Non-pigmented ciliary epithelial cell (primary cell): Measurements from ENCODE around the gene DPP7.

Experiments used
- DNase-seq: peaks from one replicate; pipeline ENCODE4 v3.0.0-alpha.2; 2010; ENCODE audit warnings: low read depth

The DPP7 gene

DNA sequence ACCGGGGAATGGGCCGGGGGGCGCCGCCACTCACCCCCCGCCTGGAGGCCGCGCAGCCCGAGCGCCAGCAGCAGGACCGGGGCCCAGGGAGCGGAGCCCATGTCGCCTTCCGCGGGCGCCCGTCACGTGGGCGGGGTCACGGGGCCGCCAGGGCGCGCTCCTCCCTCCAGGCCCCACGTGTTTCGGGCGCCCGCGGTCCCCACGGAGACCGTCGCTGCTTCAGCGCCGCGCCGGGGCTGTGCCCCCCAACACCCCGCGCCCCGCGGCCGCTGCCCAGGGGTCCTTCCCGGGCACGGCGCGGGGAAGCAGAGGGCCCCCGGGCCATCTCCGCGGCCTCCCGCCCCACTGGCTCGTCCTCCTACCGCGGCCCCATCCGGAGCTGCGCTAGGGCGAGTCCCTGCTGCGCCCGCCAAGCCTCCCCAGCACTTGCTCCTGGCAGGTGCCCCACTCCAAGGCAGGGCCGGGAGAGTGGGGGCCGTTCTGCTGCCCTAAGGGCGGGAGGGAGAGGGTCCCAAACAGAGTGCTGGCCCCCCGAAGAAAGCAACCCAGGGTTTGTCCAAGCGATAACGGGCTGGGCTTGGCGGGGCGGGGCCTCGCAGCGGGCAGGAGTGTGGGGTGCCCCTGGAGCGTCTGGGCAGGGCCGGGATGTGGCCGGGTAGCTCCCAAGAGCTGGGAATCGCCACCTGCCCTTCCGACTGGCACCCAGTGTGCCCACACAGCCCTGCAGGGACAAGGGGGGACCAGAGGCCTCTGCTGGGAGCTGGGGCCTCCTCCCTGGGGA, at the start of gene DPP7:
Gene DPP7 (minus strand): TSS at position 121 of the 781 bp plus-strand sequence. CDS start 20 bp downstream, at position 101.
- DNase-seq: no peak

DNA sequence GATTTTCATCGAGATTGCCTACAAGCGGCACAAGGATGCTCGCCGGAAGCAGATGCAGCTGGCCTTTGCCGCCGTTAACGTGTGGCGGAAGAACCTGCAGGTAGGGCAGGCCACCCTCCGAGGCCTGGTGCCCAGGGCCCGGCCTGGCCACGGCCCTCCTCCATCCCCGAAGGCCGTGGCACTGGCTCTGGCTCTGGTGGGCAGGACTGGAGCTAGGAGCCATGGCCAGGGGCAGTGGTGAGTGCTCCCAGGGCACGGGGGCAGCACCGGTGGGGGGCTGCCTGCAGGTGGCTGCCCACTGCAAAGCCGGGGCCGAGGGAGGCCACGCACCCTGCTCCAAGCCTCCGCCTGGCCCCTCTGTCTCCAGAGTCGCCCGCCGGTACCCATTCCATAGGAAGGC, 49.3 kb upstream of the DPP7 start:
- DNase-seq: no peak

DNA sequence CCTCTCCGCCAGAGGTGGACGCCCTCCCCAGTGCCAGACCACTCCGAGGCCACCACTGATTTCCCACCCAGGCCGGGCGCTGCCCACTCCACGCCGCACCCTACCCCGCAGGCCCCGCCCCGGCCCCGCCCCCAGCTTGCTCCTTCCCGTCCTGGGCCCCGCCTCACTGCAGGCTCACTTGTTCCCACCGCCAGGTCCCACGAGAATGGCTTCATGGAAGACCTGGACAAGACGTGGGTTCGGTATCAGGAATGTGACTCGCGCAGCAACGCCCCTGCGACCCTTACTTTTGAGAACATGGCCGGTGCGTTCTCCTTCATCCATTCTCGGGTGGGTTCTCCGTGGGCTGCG, 48.8 kb upstream of the DPP7 start:
- no peak for DNase-seq

DNA sequence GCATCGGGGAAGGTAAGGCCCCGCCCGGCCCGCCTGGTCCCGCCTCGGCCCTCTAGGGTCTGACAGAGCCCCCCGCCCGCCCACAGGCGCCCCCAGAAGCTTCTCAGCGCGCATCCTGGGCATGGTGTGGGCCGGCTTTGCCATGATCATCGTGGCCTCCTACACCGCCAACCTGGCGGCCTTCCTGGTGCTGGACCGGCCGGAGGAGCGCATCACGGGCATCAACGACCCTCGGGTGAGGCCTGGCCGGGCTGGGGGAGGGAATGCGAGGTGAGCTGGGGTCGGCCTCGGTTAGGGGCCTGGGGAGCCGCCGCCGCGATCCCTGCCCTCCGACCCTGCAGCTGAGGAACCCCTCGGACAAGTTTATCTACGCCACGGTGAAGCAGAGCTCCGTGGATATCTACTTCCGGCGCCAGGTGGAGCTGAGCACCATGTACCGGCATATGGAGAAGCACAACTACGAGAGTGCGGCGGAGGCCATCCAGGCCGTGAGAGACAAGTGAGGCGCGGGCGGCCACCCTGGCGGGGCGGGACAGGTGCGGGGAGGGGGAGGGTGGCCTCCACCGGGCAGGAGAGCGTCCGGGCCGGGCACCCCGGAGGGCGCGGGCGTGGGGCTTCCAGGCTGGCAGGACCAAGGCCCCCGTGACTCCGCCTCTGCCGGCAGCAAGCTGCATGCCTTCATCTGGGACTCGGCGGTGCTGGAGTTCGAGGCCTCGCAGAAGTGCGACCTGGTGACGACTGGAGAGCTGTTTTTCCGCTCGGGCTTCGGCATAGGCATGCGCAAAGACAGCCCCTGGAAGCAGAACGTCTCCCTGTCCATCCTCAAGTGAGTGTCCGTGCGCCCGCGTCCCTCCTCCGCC, 48.2 kb upstream of the DPP7 start:
- DNase-seq: no peak

DNA sequence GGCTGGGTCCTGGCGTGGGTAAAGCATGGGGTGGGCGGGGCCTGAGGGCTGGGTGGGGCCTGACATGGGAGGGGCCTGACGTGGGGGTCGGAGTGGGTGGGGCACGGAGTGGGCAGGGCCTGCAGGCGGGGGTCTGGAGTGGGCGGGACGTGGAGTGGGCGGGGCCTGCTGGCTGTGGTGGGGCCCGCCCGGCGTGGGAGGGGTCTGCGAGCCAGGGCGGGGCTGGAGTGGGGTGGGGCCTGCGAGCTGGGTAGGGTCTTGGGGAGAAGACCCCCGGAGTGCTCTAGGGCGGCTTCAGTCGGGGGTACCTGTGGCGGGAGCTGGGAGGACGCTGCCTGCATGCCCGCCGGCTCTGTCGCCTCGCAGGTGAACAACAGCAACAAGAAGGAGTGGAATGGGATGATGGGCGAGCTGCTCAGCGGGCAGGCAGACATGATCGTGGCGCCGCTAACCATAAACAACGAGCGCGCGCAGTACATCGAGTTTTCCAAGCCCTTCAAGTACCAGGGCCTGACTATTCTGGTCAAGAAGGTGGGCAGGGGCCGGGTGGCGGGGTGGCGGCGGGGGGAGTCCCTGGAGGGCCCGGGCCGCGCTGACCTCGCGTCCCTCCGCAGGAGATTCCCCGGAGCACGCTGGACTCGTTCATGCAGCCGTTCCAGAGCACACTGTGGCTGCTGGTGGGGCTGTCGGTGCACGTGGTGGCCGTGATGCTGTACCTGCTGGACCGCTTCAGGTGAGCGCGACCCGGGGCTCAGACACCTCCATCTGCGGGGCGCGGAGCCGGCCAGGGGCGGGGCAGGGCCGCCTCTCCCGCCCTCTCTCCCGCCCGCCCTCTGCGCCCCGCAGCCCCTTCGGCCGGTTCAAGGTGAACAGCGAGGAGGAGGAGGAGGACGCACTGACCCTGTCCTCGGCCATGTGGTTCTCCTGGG, 47.3 kb upstream of the DPP7 start:
- DNase-seq: no peak

DNA sequence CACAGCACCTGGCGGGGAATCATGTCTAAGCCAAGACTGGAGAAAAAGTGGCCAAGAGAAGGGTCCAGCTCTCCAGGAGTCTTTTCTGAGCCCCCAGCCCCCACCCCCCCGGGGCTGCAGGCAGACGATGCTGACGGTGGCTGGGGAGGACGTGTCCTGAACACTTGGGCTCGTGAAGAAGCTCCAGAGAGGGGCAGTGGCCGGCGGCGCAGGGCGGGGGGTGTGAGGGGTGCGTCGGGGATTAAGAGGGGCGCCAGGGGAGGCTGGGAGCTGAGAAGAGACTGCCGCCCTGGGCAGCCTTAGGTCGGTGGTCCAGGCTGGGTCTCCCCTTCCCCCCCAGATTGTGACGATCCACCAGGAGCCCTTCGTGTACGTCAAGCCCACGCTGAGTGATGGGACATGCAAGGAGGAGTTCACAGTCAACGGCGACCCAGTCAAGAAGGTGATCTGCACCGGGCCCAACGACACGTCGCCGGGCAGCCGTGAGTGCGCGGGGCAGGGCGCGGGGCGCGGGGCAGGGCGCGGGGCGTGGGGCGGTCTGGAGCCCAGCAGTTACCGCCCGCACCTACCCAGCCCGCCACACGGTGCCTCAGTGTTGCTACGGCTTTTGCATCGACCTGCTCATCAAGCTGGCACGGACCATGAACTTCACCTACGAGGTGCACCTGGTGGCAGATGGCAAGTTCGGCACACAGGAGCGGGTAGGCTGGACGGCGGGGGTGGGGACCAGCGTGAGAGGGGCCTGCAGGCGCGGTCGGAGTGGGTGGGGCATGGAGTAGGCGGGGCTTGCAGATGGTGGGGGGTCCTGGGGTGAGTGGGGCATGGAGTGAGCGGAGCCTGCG, 46.4 kb upstream of the DPP7 start:
- DNase-seq: no peak

DNA sequence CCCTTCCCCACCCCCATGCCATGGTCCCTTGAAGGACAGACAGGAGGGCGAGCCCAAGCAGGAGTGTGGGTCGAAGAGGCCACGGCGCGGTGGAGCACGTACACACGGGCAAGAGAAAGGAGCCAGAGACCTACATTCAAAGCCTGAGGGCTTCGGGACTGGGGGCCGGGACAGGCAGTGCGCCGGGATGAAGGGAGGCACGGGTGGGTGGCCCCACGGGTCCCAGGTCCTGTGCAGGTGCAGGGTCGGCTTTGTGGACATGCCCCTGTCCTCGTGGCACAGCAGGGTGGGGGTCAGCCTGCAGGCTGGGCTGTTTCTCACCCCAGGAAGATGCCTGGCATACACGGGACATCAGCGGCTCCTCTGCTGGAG, 45.5 kb upstream of the DPP7 start:
- no peak for DNase-seq

DNA sequence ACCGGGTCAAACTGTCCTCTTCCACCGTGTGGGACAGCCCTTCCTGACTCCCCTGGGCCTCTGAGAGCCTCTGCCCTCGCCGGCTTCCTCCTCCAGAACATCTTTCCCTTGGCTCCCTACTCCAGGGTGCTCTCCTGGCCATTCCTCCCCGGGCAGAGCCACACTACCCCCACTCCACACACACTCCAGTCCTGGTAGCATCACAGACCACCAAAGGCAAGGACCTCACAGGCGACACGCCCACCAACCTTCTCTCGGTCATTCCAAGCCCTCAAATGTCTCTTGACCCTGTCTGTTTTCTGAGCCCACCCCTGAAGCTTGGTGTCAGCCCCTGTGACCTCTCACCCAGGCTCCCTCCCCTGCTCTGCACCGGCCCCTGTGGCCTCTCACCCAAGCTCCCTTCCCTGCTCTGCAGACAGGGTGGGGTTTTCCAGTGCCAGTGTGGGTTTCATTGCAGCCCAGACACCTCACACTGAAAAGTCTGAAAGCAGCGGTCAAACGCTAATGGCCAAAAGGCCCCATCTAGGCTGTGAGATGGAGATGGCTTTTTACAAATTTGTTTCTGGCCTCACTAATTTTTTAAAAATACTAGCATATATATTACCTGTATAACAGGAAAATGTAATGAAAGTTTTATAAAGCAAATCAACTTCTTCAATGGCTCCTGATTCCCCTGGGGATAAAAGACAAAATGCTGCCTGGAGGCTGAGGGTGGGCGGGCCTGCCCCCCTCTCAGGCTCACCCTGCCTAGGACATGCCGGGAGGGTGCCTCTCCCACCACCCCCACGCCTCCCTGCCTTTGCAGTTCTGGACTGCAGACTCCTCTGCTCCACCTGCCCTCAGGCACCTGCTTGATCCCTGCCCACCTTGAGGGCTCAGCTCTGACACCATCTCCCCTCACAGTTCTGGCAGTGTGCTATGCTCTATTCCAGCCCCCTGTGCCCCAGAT, 44.8 kb upstream of the DPP7 start:
- DNase-seq: no peak

DNA sequence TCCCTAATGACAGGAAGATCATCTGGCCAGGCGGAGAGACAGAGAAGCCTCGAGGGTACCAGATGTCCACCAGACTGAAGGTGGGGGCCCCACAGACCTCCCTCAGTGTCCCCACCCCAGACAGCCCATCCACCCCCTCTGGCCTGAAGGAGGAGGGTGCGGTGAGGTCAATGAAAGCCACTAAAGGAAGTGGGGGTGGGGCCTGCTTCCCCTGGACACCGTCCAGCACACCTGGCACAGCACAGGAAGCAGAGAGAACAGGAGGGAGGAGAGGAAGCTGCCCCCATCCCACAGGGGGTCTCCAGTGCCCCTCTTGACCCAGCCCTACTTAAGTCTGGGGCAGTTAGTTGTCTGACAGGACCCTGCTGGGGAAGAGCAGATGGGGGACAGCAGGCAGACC, 44.1 kb upstream of the DPP7 start:
- no peak for DNase-seq

DNA sequence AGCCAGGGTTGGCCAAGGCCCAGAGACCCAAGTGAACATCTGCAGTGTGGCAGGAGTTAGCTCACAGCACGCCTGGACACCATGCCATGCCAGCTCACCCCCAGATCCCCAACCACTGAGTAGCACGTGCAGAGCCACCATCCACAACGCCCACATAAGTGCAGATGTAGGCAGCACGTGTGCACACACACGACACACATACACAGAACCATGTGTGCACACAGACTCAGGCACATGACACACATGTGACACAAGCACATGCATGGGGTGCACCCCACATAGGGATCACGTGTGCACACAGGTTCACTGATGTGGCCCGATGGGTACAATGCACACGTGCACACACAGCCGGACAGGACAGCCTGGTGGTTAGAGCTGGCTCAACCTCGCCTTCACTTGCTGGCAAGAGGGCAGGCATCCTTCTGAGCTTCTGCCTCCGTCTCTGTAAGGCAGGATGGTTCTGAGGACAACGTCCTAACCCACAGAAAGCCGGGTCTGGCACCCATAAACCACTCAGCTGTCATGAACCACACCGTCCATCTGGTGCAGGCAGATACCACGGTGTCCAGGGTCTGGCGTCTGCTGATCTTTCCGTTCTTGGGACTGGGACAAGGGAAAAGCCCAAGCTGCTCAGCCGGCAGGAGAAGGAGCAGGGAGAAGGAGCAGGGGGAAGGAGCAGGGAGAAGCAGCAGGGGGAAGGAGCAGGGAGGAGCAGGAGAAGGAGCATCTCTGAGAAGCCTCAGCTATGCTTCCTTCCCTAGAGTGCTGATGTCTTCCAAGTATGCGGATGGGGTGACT, 43.3 kb upstream of the DPP7 start:
- no peak for DNase-seq

DNA sequence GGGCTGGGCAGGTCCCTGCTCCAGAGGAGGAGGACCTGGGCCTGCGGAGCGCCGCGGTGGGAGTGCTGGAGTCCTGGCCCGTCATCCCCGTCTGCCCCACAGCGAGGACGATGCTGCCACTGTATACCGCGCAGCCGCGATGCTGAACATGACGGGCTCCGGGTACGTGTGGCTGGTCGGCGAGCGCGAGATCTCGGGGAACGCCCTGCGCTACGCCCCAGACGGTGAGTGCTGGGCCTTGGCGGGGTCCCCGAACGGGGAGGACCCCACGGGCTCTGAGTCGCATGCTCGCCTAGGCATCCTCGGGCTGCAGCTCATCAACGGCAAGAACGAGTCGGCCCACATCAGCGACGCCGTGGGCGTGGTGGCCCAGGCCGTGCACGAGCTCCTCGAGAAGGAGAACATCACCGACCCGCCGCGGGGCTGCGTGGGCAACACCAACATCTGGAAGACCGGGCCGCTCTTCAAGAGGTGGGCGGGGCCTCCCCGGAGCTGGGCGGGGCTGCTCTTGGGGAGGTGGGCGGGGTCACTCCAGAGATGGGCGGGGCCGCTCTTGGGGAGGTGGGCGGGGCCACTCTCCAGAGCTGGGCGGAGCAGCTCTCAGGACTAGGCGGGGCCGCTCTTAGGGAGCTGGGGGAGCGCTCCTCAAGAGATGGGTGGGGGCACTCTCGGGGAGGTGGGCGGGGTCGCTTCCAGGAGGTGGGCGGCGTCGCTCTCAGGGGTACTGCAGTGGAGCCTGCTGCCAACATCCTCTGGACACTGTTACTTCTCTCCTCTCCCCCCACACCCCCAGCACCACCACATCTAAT, 42.2 kb upstream of the DPP7 start:
- no peak for DNase-seq

DNA sequence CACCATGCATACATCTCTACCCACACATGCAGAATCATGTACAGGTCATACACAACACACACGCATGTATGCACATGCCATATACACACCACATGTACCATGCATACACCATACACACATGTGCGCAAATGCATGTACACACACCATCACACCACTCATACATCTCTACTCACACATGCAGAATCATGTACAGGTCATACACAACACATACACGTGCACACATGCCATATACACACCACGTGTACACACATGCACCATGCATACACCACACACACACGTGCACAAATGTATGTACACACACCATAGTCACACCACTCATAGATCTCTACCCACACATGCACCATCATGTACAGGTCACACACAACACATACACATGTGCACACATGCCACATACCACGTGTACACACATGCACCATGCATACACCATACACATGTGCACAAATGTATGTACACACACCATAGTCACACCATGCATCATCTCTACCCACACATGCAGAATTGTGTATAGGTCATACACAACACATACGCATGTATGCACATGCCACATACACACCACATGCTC, 38.4 kb upstream of the DPP7 start:
- DNase-seq: no peak

DNA sequence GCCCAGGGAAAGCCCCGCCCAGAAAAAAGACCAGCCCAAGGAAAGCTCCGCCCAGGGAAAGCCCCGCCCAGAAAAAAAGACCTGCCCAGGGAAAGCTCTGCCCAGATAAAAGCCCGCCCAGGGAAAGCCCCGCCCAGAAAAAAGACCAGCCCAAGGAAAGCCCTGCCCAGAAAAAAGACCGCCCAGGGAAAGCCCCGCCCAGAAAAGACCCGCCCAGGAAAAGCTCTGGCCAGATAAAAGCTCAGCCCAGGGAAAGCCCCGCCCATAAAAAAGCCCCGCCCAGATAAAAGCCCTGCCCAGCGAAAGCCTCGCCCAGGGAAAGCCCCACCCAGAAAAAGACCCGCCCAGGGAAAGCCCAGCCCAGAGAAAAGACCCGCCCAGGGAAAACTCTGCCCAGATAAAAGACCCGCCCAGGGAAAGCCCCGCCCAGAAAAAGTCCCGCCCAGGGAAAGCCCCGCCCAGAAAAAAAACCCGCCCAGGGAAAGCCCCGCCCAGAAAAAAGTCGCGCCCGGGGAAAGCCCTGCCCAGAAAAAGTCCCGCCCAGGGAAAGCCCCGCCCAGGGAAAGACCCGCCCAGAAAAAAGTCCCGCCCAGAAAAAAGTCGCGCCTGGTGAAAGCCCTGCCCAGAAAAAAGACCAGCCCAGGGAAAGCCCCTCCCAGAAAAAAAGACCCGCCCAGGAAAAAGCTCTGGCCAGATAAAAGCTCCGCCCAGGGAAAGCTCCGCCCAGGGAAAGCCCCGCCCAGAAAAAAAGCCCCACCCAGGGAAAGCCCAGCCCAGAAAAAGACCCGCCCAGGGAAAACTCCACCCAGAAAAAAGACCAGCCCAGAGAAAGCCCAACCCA, 36.3 kb upstream of the DPP7 start:
- DNase-seq: no peak

DNA sequence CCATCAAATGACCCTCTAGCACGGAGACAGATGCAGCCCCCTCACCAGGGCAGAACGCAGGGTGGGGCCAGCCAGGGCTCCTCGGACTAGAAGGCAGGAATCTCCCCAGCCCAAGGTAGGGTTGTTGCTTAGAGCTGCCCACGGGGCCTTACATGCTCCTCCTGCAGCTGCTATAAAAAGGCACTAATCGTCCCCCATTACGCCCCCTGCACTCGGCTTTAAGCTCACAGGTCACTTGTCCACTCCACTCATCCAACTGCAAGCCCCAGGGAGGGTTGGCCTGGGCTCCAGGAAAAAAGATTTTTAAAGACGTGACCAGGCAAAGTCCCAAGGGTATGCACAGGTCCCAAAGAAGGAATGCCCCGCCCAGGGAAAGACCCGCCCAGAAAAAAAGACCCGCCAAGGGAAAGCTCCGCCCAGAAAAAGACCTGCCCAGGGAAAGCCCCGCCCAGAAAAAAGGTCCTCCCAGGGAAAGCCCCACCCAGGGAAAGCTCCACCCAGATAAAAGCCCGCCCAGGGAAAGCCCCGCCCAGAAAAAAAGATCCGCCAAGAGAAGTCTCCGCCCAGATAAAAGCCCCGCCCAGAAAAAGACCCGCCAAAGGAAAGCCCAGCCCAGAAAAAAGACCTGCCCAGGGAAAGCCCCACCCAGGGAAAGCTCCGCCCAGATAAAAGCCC, 35.5 kb upstream of the DPP7 start:
- no peak for DNase-seq

DNA sequence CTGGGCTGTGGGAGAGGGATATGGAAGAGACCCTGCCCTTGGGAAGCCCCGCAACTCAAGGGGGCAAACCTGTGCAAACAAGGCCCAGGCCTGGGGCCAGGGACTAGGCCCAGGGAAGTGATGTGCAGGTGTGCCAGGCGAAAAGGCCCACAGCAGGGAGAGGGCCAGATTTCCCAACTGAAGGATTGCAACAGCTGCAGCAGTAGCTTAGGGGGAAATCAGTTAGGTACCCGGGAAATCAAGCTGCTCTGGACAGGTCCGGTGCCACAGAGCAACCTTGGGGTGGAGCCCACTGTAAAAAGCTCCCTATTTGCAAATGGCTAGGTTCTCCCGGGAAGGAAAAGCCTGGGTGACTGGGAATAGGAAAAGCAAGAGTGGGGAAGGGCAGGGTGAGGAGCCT, 34.8 kb upstream of the DPP7 start:
- DNase-seq: no peak

DNA sequence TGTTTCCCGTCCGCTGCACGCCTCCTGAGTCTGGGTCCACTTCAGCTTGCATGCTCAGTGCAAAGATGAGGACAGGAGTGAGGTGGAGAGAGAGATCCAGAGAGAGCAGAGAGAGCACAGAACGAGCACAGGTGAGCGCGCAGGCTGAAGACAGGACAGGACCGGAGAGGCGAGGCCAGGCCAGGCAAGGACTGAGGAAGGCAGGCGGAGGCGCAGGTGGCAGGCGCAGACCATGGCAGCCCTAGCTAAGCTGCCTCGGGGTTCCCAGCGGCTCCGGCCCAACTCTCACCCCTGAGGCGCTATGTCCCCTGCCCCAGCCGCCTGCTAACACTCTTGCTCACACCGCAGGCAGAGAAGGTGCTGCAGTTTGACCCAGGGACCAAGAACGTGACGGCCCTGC, 34.1 kb upstream of the DPP7 start:
- no peak for DNase-seq

DNA sequence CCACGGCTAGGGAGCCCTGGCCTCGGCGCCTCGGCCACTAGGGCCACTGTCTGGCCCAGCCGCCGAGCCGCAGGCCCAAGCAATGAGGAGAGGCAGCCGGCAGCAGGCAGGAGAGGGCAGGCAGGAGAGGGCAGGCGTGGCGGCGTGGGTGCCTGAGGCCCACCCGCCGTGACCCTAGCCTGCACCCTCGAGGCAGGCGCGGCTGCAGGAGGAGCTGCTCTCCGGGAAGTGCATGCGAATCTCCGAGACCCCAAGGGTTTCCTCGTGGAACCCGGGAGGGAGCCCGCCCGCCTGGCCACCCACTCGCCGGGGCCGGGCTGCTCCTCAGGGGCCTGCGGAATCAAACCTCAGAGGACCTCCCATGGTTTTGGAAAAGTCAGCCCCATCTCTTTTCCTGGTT, 33.7 kb upstream of the DPP7 start:
- DNase-seq: no peak
